ENCODE measurements around the gene ACOX3. TPM values are rescaled to one million over a fixed set of nuclear protein-coding genes. Genes with fewer than 3 reads are reported as not detected.

ACOX3 gene
- total RNA-seq, 1 donor from 2014 or later, result 59.7 TPM

GRCh38 chr4:8335848-8336247 is 104.7 kb downstream of the ACOX3 start:
- Mint-ChIP-seq H3K4me3 (no peak overlapping the region), H3K36me3 (no peaks in the 10 kb centered on the region)

GRCh38 chr4:8334786-8335460 is 105.6 kb downstream of the ACOX3 start:
- no peak overlapping the region for H3K27ac Mint-ChIP-seq
- H3K27me3 Mint-ChIP-seq (ENCODE audit: low read depth), result no peaks in the 10 kb centered on the region
- peak in 1 of 2 experiments; percentile 29 for DNase-seq (ENCODE audit: low spot score in 2 of 2, unreplicated experiment in 2 of 2)
- H3K9me3 Mint-ChIP-seq, result peaks cover 12% of the 10 kb centered on the region
- no peak overlapping the region for H3K4me3 Mint-ChIP-seq
- TF ChIP-seq, protein P1, sequence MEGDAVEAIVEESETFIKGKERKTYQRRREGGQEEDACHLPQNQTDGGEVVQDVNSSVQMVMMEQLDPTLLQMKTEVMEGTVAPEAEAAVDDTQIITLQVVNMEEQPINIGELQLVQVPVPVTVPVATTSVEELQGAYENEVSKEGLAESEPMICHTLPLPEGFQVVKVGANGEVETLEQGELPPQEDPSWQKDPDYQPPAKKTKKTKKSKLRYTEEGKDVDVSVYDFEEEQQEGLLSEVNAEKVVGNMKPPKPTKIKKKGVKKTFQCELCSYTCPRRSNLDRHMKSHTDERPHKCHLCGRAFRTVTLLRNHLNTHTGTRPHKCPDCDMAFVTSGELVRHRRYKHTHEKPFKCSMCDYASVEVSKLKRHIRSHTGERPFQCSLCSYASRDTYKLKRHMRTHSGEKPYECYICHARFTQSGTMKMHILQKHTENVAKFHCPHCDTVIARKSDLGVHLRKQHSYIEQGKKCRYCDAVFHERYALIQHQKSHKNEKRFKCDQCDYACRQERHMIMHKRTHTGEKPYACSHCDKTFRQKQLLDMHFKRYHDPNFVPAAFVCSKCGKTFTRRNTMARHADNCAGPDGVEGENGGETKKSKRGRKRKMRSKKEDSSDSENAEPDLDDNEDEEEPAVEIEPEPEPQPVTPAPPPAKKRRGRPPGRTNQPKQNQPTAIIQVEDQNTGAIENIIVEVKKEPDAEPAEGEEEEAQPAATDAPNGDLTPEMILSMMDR (IDR thresholded peaks at IDR 0.05; ENCODE audit: unreplicated experiment), result no peak
- H3K36me3 Mint-ChIP-seq, result no peaks in the 10 kb centered on the region
- no peaks in the 10 kb centered on the region for H3K4me1 Mint-ChIP-seq

More at GRCh38 chr4:8335848-8336247, 104.7 kb downstream of the ACOX3 start:
- H3K9me3 Mint-ChIP-seq, result peaks cover 12% of the 10 kb centered on the region
- no peak for DNase-seq (ENCODE audit: low spot score in 2 of 2, unreplicated experiment in 2 of 2)
- TF ChIP-seq, protein P1 (IDR thresholded peaks at IDR 0.05; ENCODE audit: unreplicated experiment), result no peak
- H3K27ac Mint-ChIP-seq, result no peak overlapping the region
- no peaks in the 10 kb centered on the region for H3K27me3 Mint-ChIP-seq (ENCODE audit: low read depth)
- peaks cover 2% of the 10 kb centered on the region for H3K4me1 Mint-ChIP-seq

- H3K27ac Mint-ChIP-seq, result no peak overlapping the region
- no peaks in the 10 kb centered on the region for H3K27me3 Mint-ChIP-seq (ENCODE audit: low read depth)
- H3K4me3 Mint-ChIP-seq, result no peak overlapping the region
- TF ChIP-seq, protein P1 (IDR thresholded peaks at IDR 0.05; ENCODE audit: unreplicated experiment), result no peak
- H3K36me3 Mint-ChIP-seq, result no peaks in the 10 kb centered on the region
- peaks cover 12% of the 10 kb centered on the region for H3K9me3 Mint-ChIP-seq
- peak; percentile 5 to 19 for DNase-seq (ENCODE audit: low spot score in 2 of 2, unreplicated experiment in 2 of 2)
- no peaks in the 10 kb centered on the region for H3K4me1 Mint-ChIP-seq
Measured at GRCh38 chr4:8333726-8334460, 106.6 kb downstream of the ACOX3 start.

GRCh38 chr4:8332891-8333331 is 107.6 kb downstream of the ACOX3 start:
- peak; percentile 9 to 26 for DNase-seq (ENCODE audit: low spot score in 2 of 2, unreplicated experiment in 2 of 2)
- TF ChIP-seq, protein P1 (IDR thresholded peaks at IDR 0.05; ENCODE audit: unreplicated experiment), result no peak
- no peaks in the 10 kb centered on the region for H3K36me3 Mint-ChIP-seq
- H3K4me3 Mint-ChIP-seq, result no peak overlapping the region
- peaks cover 12% of the 10 kb centered on the region for H3K9me3 Mint-ChIP-seq
- no peak overlapping the region for H3K27ac Mint-ChIP-seq
- no peaks in the 10 kb centered on the region for H3K27me3 Mint-ChIP-seq (ENCODE audit: low read depth)
- H3K4me1 Mint-ChIP-seq, result no peaks in the 10 kb centered on the region

DNA sequence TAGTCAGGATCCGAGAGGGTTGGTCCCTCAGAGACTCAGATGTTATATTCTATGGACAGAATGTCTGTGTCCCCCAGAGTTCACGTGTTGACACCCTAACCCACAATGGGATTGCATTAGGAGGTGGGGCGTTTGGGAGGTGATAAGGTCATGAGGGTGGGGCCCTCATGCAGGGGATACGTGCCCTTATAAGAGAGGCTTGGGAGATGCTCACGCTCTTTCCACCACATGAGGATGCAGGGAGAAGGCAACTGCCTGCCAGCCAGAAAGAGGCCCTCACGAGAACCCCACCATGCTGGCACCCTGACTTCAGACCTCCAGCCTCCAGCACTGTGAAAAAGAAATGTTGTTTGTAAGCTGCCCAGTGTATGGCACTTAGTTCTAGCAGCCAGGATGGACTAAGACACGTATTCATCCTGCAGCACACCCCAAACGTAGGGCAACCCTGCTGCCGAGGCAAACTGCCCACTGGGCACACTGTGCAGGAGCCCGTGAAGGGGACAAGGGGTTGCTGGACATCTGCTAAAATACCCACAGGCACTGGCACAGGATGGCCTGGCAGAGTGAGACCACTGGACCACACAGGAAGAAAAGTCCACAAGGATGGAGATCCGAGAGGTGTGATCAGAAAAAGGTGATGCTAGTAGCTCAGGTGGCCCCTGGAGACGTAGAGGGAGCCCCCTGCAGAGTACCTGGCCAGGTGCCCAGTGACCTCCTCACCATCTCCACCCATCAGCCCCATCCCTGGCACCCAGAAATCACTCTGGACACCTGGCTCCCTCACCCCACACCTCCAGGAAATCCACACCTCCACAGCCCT is 108.3 kb downstream of the ACOX3 start:
- H3K4me3 Mint-ChIP-seq, result no peak overlapping the region
- peaks cover 12% of the 10 kb centered on the region for H3K9me3 Mint-ChIP-seq
- no peaks in the 10 kb centered on the region for H3K27me3 Mint-ChIP-seq (ENCODE audit: low read depth)

More for the DNA sequence above, 108.3 kb downstream of the ACOX3 start:
- Mint-ChIP-seq H3K4me1 (no peaks in the 10 kb centered on the region), H3K36me3 (no peaks in the 10 kb centered on the region), H3K27ac (no peak overlapping the region)
- peak; percentile 1 to 26 for DNase-seq (ENCODE audit: low spot score in 2 of 2, unreplicated experiment in 2 of 2)
- TF ChIP-seq, protein P1 (IDR thresholded peaks at IDR 0.05; ENCODE audit: unreplicated experiment), result no peak

Data from mesothelial cell of epicardium (in vitro differentiated cells).